SK-N-SH (cell line): Measurements from ENCODE around the gene C1GALT1.

Source experiments
- TF ChIP-seq, protein P1 (sequence below): IDR thresholded peaks from 2 replicates; pipeline ENCODE4 v1.4.0; 2012; ENCODE audit warnings: low read depth, borderline replicate concordance
- TF ChIP-seq, protein P2 (sequence below): IDR thresholded peaks from 2 replicates; pipeline ENCODE4 v1.6.1; 2012; ENCODE audit warnings: mild to moderate bottlenecking, low read depth, low read length, moderate library complexity

DNA sequence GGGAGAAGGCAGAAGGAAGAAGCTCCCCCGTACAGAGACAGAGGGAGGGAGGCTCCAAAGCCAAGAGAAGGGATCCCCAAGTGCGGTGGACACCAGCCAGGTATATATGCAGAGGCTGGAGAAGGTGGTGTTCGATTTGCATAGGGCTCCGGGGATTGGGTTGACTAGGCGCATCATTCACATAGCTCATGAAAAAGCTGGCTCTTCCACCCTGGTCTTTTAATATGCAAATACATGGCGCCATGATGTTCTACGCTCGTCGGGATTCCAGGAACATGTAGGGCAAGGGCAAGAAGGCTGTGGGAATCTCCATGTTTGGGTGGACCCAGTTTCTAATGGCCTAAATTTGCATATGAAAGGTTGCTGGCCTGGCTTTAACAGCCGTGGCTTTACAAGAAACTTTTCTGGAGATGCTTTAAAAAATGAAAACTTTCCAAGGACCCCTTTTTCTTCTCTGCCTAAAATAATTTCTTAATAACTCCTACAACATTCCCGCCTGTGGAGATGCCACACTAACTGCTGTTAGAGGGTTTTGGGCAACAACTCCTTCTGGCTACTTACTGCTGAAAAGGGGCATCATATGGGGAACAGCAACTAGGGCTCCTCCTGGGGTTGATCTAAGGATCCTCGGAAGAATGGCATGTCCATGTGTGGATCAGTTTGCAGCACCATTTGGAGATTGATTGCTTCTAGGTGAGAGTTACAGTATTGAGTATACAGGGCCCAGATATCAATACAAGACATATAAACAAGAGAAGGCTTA, 28.3 kb downstream of the C1GALT1 start:
- TF ChIP-seq, protein P1, sequence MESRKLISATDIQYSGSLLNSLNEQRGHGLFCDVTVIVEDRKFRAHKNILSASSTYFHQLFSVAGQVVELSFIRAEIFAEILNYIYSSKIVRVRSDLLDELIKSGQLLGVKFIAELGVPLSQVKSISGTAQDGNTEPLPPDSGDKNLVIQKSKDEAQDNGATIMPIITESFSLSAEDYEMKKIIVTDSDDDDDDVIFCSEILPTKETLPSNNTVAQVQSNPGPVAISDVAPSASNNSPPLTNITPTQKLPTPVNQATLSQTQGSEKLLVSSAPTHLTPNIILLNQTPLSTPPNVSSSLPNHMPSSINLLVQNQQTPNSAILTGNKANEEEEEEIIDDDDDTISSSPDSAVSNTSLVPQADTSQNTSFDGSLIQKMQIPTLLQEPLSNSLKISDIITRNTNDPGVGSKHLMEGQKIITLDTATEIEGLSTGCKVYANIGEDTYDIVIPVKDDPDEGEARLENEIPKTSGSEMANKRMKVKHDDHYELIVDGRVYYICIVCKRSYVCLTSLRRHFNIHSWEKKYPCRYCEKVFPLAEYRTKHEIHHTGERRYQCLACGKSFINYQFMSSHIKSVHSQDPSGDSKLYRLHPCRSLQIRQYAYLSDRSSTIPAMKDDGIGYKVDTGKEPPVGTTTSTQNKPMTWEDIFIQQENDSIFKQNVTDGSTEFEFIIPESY: no peak
- TF ChIP-seq, protein P2, sequence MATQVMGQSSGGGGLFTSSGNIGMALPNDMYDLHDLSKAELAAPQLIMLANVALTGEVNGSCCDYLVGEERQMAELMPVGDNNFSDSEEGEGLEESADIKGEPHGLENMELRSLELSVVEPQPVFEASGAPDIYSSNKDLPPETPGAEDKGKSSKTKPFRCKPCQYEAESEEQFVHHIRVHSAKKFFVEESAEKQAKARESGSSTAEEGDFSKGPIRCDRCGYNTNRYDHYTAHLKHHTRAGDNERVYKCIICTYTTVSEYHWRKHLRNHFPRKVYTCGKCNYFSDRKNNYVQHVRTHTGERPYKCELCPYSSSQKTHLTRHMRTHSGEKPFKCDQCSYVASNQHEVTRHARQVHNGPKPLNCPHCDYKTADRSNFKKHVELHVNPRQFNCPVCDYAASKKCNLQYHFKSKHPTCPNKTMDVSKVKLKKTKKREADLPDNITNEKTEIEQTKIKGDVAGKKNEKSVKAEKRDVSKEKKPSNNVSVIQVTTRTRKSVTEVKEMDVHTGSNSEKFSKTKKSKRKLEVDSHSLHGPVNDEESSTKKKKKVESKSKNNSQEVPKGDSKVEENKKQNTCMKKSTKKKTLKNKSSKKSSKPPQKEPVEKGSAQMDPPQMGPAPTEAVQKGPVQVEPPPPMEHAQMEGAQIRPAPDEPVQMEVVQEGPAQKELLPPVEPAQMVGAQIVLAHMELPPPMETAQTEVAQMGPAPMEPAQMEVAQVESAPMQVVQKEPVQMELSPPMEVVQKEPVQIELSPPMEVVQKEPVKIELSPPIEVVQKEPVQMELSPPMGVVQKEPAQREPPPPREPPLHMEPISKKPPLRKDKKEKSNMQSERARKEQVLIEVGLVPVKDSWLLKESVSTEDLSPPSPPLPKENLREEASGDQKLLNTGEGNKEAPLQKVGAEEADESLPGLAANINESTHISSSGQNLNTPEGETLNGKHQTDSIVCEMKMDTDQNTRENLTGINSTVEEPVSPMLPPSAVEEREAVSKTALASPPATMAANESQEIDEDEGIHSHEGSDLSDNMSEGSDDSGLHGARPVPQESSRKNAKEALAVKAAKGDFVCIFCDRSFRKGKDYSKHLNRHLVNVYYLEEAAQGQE: no peak
